IPS-15b (cell line): ENCODE data around the gene SMCHD1.
A peak's percentile ranks its signal among the peaks of the same experiment; 100 is the strongest.
"Not testable (repeated sequence)": the region's sequence is repeated elsewhere in the genome, so short reads cannot be mapped to it uniquely, and the experiment has no call there.

ENCODE experiments used
- H3K27me3 ChIP-seq: one replicate; pipeline ENCODE4 v1.6.1; 2013; ENCODE audit warnings: low read length; ENCODE audit not compliant: control insufficient read depth, insufficient read depth
- H3K36me3 ChIP-seq: one replicate; pipeline ENCODE4 v1.6.1; 2013; ENCODE audit warnings: low read length; ENCODE audit not compliant: control insufficient read depth, insufficient read depth
- H3K4me1 ChIP-seq: one replicate; pipeline ENCODE4 v1.6.1; 2013; ENCODE audit warnings: mild to moderate bottlenecking, low read length; ENCODE audit not compliant: control insufficient read depth, insufficient read depth
- H3K4me3 ChIP-seq: one replicate; pipeline ENCODE4 v1.5.1; 2013; ENCODE audit warnings: low read depth, low read length
- H3K9ac ChIP-seq: one replicate; pipeline ENCODE4 v1.6.1; 2013; ENCODE audit warnings: low read depth, mild to moderate bottlenecking, low read length
- H3K9me3 ChIP-seq: one replicate; pipeline ENCODE4 v1.6.1; 2013; ENCODE audit warnings: mild to moderate bottlenecking, low read length; ENCODE audit not compliant: control insufficient read depth, insufficient read depth

The SMCHD1 gene

DNA sequence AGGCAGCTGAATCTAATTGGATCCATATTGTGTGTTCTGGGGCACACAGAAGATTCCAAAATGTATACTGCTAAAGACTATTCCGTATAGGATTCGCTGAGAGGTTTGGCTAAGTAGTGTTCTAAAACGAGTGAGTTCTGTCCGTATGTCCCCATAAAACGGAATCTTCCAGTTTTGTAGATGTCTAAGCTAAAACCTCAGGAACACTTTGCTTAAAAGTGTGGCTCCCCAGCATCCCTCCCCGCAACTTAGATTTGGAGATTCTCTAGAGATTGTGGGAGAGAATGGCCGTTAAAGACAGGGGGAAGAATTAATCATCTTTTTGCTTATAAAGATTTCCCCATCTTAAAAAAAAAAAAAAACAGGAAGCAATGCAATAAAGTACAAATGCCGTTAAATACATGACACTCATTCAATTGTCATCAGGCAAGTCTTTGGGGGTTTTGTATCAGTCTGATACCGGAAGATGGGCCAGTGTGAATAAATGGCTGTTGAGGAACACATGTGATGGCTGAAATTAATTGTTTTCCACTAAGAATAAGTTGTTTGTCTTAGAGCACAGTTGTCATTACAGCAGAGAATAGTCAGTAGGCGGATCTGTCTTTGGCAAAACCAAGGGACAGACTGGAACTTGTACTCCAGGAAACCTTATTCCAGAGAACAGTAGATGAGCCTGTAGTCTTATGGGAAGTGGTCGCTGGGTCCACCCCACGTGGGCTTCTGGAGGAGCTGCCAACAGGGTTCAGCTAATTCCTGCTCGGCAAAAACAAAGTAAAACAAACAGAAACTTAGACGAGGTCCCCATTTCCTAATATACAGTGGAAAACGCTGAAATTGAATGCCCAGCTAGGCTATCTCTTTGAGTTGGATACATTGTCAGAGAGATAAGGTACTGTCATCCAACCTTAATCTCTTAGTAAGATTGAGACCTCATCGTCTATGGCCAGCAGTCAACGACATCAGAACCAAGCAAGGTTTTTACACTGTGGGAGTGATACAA is 193.0 kb downstream of the SMCHD1 start:
- H3K36me3 ChIP-seq: no peaks in the 10 kb centered on the region
- peaks cover 5% of the 10 kb centered on the region for H3K4me1 ChIP-seq
- H3K27me3 ChIP-seq: peaks cover 50% of the 10 kb centered on the region

GRCh38 chr18:2850816-2851215 is 195.3 kb downstream of the SMCHD1 start:
- H3K4me1 ChIP-seq: peaks cover 7% of the 10 kb centered on the region
- no peak overlapping the region for H3K9ac ChIP-seq
- H3K27me3 ChIP-seq: peaks cover 27% of the 10 kb centered on the region

More for the DNA sequence above, 193.0 kb downstream of the SMCHD1 start:
- H3K9ac ChIP-seq: no peak overlapping the region
- H3K4me3 ChIP-seq: peak overlapping the region; percentile 83
- H3K9me3 ChIP-seq: no peaks in the 10 kb centered on the region

DNA sequence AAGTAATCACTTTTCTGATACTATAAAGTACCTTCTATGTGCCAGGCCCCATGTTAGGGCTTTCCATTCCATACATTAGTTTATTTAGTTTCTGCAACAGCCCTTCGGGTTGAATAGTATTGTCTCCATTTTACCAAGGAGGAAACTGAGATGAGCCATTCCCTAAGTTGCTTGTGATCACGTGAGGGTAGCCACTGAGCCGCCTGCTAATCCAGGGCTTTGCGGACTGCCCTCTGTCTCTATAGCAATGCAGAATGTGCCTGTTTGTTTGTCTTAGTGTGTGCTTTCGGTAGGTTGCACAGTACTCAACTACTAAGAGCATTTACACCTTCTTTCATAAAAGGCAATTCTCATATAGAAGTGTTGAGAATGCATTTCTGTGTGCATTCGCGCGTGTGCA is 196.2 kb downstream of the SMCHD1 start:
- no peak overlapping the region for H3K4me3 ChIP-seq
- H3K9ac ChIP-seq: no peak overlapping the region
- H3K4me1 ChIP-seq: peaks cover 7% of the 10 kb centered on the region
- peaks cover 21% of the 10 kb centered on the region for H3K27me3 ChIP-seq
- H3K9me3 ChIP-seq: no peaks in the 10 kb centered on the region
- no peaks in the 10 kb centered on the region for H3K36me3 ChIP-seq

More at GRCh38 chr18:2850816-2851215, 195.3 kb downstream of the SMCHD1 start:
- Histone ChIP-seq H3K4me3 (no peak overlapping the region), H3K9me3 (no peaks in the 10 kb centered on the region), H3K36me3 (no peaks in the 10 kb centered on the region)

GRCh38 chr18:2852460-2852859 is 196.9 kb downstream of the SMCHD1 start:
- H3K9ac ChIP-seq, H3K9me3 ChIP-seq, H3K4me1 ChIP-seq, H3K36me3 ChIP-seq, H3K4me3 ChIP-seq: not testable (repeated sequence)
- peaks cover 21% of the 10 kb centered on the region for H3K27me3 ChIP-seq

DNA sequence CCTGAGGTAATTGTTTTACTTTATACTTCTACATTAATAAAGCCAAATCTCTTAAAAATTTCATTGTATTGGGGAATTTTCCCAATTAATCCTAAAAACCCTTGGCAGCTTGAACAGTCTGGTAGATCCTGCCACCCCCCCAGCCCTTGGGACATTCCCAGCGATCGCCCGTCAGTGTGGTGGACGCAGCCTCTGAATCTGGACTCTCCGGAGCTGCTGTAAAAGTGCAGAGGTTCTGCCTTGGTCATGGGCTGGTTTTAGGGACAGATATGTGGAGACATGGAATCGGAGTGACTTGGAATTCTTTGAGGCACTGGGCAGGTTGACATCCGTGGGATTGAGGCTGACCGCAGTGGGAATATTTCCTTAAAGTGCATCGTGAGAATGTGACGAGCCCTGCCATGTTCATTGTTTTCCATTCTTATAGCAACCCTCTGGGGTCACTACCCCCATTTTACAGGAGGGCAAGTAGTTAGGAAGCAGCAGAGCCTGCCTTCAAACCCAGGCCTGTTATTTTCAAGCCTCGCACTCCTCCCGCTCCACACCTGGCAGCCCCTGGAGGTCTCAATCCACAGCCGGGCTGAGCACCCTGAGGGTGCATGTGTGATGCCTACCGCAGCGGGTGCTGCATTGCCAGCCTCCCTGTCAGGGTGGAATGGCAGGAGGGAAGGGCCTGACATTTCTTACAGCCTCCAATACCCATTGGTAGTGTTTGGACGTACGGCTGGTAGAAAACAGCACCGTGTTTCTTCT is 197.8 kb downstream of the SMCHD1 start:
- H3K9ac ChIP-seq: no peak overlapping the region
- H3K9me3 ChIP-seq: no peaks in the 10 kb centered on the region
- peaks cover 13% of the 10 kb centered on the region for H3K27me3 ChIP-seq
- no peak overlapping the region for H3K4me3 ChIP-seq
- peaks cover 4% of the 10 kb centered on the region for H3K4me1 ChIP-seq
- H3K36me3 ChIP-seq: no peaks in the 10 kb centered on the region

DNA sequence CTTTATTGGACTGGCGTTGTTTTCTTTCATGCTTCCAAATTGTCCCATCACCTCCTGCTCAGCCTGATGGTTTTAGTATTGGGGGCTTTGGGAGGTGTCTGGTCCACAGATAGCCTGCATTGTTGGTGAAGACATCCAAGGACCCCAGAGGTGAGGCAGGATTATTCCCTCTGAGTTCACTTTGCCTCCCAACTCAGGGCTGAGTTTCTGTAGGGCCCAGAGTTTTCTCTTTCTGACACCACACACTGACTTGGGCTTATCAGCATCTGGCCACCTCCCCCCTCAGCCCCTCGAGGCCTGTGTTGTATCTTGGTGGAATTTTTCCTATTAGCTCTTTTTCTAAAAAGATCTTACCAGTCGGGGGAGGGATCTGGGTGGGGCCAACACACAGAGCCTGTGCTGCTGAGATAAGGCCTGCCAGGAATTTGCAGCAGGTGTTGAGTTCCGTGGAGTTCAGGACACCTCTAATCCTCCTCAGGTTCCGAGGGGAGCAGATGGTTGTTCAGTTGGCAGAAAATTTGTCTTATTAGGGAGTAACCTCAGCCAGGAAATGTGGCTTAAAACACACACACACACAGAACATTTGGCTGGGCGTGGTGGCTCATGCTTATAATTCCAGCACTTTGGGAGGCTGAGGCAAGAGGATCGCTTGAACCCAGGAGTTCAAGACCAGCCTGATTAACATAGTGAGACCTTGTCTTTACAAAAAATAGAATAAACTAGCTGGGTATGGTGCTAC is 198.6 kb downstream of the SMCHD1 start:
- H3K27me3 ChIP-seq: peaks cover 6% of the 10 kb centered on the region
- H3K36me3 ChIP-seq: no peaks in the 10 kb centered on the region
- H3K9me3 ChIP-seq: no peaks in the 10 kb centered on the region
- no peak overlapping the region for H3K9ac ChIP-seq
- no peak overlapping the region for H3K4me3 ChIP-seq
- peaks cover 2% of the 10 kb centered on the region for H3K4me1 ChIP-seq
